H1 (cell line): ENCODE measurements around the gene KCNK7. TPM values are rescaled to one million over a fixed set of nuclear protein-coding genes. Genes with fewer than 3 reads are reported as not detected.

ENCODE experiments used
- CBX5 ChIP-seq: fragments of 300-800, 300-1000 bp; sonication (generic); IDR thresholded peaks from 2 replicates; pipeline ENCODE4 v1.7.1; 2016; ENCODE audit warnings: antibody characterized with exemption, low read length, low read depth
- CBX8 ChIP-seq: fragments of 300-800, 300-1000 bp; sonication (generic); IDR thresholded peaks from 2 replicates; pipeline ENCODE4 v1.7.1; 2016; ENCODE audit warnings: low read depth, low read length, borderline replicate concordance
- GABPA ChIP-seq: IDR thresholded peaks from 2 replicates; pipeline ENCODE4 v1.6.1; 2011; ENCODE audit warnings: mild to moderate bottlenecking, low read length, moderate library complexity, borderline replicate concordance; ENCODE audit not compliant: insufficient read depth
- SRF ChIP-seq: IDR thresholded peaks from 2 replicates; pipeline ENCODE4 v1.6.1; 2011; ENCODE audit warnings: mild to moderate bottlenecking, low read depth, low read length, moderate library complexity
- polyA plus RNA-seq, 7 experiments: library from polyadenylated mRNA; depleted of rRNA in 3 of 7; stranded (reverse) in 5 of 7; unstranded in 2 of 7; fragments of >200 nt in 5 of 7; fragments of 200-250 nt in 2 of 7; gene quantifications; 1 replicate in 5 of 7; 2 replicates in 1 of 7; 4 replicates in 1 of 7; pipeline versions ENCODE4 v1.2.1 to v1.2.3, GENCODE V29; 2011 to 2013; ENCODE audit warnings: missing spikeins in 2 of 7, mixed read lengths in 2 of 7
- total RNA-seq: library from RNA; stranded (reverse); fragmentation: NEBNext Ultra II Directional; extraction: Animal tissue kit (Norgen Biotek cat#: 25700); gene quantifications from 2 replicates; pipeline ENCODE4 v1.2.1, GENCODE V29; 2021

Gene KCNK7
- total and polyA plus RNA-seq, 2 of the 8 experiments (the other 6 are each of a cell fraction or from before 2014, with no cell fraction given), result 0.74 to 1.0 TPM

DNA sequence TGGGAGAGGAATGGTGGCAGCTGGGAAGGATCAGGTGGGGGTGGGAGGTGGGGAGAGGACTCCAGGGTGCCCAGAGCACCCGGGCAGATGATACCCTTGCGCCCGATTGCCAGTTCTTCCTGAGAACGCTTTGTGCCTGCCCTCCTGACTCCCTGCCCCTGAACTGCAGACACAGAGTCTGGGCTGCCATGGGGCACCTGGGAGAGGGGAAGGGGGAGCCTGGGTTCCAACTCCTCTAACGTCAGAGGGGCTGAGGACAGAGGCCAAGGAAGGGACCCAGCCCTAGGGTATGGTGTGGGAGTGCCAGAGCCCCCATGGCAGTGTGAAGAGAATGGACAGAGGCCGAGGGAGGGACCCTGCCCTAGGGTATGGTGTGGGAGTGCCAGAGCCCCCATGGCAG, 920 bp upstream of the KCNK7 start (continued):
- TF ChIP-seq SRF (no peak), GABPA (no peak), CBX8 (no peak), CBX5 (no peak)
